A673 (cell line): ENCODE measurements around the gene MIEF1. TPM values are rescaled to one million over a fixed set of nuclear protein-coding genes. Genes with fewer than 3 reads are reported as not detected.
"Not testable (repeated sequence)": the region's sequence is repeated elsewhere in the genome, so short reads cannot be mapped to it uniquely, and the experiment has no call there.

Source experiments
- BruUV-seq: library from RNA; stranded (reverse); fragments of 400-500 nt; replicated peaks from 2 replicates; lab custom pipeline; 2021; lab: Mats Ljungman, UMichigan
- CTCF ChIA-PET: fragments of 300-600 bp; sonication (Branson Sonifier 250); formaldehyde crosslinking; loops from one replicate; lab custom pipeline; 2022; ENCODE audit warnings: antibody characterized with exemption; lab: Charles Lee
- POLR2A ChIA-PET: fragments of 300-600 bp; sonication (Branson Sonifier 250); formaldehyde crosslinking; loops from one replicate; lab custom pipeline; 2022; ENCODE audit warnings: antibody characterized with exemption; ENCODE audit not compliant: low non-redundant PET; lab: Charles Lee
- DNase-seq: peaks from one replicate; pipeline ENCODE4 v3.0.0-alpha.2; 2015; ENCODE audit warnings: low spot score
- H3K27ac ChIP-seq: fragments of 200-600 bp; sonication (generic); 2 replicates; pipeline ENCODE4 v1.5.1; 2016; ENCODE audit warnings: mixed run types, low read depth, mild to moderate bottlenecking, mixed read lengths, antibody characterized with exemption, low read length; ENCODE audit not compliant: poor library complexity, severe bottlenecking
- H3K27me3 ChIP-seq: fragments of 200-600 bp; sonication (generic); replicated peaks from 2 replicates; pipeline ENCODE4 v1.6.1; 2017; ENCODE audit warnings: mixed run types, low read depth, mild to moderate bottlenecking, mixed read lengths, antibody characterized with exemption, low read length; ENCODE audit not compliant: insufficient read depth, poor library complexity
- H3K36me3 ChIP-seq: fragments of 200-600 bp; sonication (generic); 2 replicates; pipeline ENCODE4 v1.6.1; 2016; ENCODE audit warnings: mixed run types, mild to moderate bottlenecking, mixed read lengths, antibody characterized with exemption, low read length; ENCODE audit not compliant: insufficient read depth, poor library complexity, severe bottlenecking
- H3K4me1 ChIP-seq: fragments of 200-600 bp; sonication (generic); 2 replicates; pipeline ENCODE4 v1.6.1; 2017; ENCODE audit warnings: mixed run types, mild to moderate bottlenecking, mixed read lengths, antibody characterized with exemption, low read length; ENCODE audit not compliant: insufficient read depth, poor library complexity, severe bottlenecking
- H3K4me3 ChIP-seq: fragments of 200-600 bp; sonication (generic); 2 replicates; pipeline ENCODE4 v1.5.1; 2016; ENCODE audit warnings: low read depth, mixed run types, mild to moderate bottlenecking, mixed read lengths, low read length; ENCODE audit not compliant: poor library complexity, severe bottlenecking
- H3K9me3 ChIP-seq: fragments of 200-600 bp; sonication (generic); 2 replicates; pipeline ENCODE4 v1.6.1; 2016; ENCODE audit warnings: mixed run types, low read depth, mild to moderate bottlenecking, mixed read lengths, antibody characterized with exemption, low read length; ENCODE audit not compliant: poor library complexity, severe bottlenecking
- EZH2 ChIP-seq: fragments of 200-600 bp; sonication (generic); IDR thresholded peaks from 2 replicates; pipeline ENCODE4 v1.6.1; 2017; ENCODE audit warnings: borderline replicate concordance, low read depth, mild to moderate bottlenecking, mixed read lengths, antibody characterized with exemption, low read length; ENCODE audit not compliant: poor library complexity, severe bottlenecking
- intact Hi-C: fragments of 100-400 bp; cut with micrococcal nuclease; formaldehyde crosslinking; loops from one replicate; pipeline ENCODE4 v1.10.0; 2022; ENCODE audit not compliant: unreplicated experiment
- total RNA-seq: library from RNA; stranded (reverse); gene quantifications from 2 replicates; pipeline ENCODE4 v1.2.3, GENCODE V29; 2021
- TF ChIP-seq, protein P1 (sequence below): fragments of 300-800, 200-600 bp; sonication (generic); conservative IDR thresholded peaks from 2 replicates; pipeline ENCODE4 v1.5.1; 2017; ENCODE audit warnings: low read depth, mild to moderate bottlenecking, antibody characterized with exemption, low read length, moderate library complexity, mixed read lengths

Gene MIEF1
- total RNA-seq, 1 experiment from 2014 or later, result 55.1 TPM

DNA sequence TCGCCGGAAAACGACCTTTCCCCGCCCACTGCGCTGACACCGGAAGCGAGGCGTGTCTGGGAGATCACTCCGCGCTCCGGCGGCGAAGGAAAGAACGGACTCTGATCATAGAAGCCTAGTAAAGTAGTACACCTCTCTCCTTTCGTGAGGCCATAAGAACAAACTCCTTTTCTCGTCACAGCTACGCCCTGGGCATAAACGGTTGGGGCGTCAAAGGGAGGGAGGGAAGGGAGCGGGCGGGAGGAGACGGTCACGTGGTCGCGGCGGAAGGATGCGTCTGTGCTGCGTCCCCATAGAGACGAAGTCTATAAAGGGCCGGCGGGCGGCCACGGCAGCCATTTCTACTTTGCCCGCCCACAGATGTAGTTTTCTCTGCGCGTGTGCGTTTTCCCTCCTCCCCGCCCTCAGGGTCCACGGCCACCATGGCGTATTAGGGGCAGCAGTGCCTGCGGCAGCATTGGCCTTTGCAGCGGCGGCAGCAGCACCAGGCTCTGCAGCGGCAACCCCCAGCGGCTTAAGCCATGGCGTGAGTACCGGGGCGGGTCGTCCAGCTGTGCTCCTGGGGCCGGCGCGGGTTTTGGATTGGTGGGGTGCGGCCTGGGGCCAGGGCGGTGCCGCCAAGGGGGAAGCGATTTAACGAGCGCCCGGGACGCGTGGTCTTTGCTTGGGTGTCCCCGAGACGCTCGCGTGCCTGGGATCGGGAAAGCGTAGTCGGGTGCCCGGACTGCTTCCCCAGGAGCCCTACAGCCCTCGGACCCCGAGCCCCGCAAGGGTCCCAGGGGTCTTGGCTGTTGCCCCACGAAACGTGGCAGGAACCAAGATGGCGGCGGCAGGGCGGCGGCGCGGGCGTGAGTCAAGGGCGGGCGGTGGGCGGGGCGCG lies 18.4 kb downstream of the MIEF1 start, which contains the start of gene ATF4:
TSS of gene ATF4 (plus strand) at position 337 of the 880 bp plus-strand sequence. CDS start 884 bp downstream, outside the sequence.
- intact Hi-C loops, result loop anchor here (1.0 to 10.0 kb wide), 2 partner anchors 18 to 126 kb away; partner anchors contain the start of genes MIEF1 and TAB1
- Histone ChIP-seq H3K27ac (peak within 1 kb of the TSS; percentile 99), H3K4me1 (peaks cover 20% of the 10 kb centered on the region), H3K9me3 (no peaks in the 10 kb centered on the region), H3K36me3 (peaks cover 70% of the 10 kb centered on the region), H3K4me3 (peak within 1 kb of the TSS; percentile 97), H3K27me3 (no peaks in the 10 kb centered on the region)
- CTCF ChIA-PET, result interaction anchor here (0.7 kb wide), 1 partner anchor 8 kb away, joined by 4 read pairs; no protein-coding TSS in a partner anchor
- peak; percentile 71 for DNase-seq
- POLR2A ChIA-PET, result interaction anchor here (0.6 to 1.0 kb wide), 7 partner anchors 24 to 809 kb away, joined by 3 to 11 read pairs (median 5); partner anchors contain the start of gene RPL3
- TSS peak; percentile 63 for BruUV-seq
- TF ChIP-seq, protein P1, sequence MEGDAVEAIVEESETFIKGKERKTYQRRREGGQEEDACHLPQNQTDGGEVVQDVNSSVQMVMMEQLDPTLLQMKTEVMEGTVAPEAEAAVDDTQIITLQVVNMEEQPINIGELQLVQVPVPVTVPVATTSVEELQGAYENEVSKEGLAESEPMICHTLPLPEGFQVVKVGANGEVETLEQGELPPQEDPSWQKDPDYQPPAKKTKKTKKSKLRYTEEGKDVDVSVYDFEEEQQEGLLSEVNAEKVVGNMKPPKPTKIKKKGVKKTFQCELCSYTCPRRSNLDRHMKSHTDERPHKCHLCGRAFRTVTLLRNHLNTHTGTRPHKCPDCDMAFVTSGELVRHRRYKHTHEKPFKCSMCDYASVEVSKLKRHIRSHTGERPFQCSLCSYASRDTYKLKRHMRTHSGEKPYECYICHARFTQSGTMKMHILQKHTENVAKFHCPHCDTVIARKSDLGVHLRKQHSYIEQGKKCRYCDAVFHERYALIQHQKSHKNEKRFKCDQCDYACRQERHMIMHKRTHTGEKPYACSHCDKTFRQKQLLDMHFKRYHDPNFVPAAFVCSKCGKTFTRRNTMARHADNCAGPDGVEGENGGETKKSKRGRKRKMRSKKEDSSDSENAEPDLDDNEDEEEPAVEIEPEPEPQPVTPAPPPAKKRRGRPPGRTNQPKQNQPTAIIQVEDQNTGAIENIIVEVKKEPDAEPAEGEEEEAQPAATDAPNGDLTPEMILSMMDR, result no peak
- no peak for TF ChIP-seq EZH2

DNA sequence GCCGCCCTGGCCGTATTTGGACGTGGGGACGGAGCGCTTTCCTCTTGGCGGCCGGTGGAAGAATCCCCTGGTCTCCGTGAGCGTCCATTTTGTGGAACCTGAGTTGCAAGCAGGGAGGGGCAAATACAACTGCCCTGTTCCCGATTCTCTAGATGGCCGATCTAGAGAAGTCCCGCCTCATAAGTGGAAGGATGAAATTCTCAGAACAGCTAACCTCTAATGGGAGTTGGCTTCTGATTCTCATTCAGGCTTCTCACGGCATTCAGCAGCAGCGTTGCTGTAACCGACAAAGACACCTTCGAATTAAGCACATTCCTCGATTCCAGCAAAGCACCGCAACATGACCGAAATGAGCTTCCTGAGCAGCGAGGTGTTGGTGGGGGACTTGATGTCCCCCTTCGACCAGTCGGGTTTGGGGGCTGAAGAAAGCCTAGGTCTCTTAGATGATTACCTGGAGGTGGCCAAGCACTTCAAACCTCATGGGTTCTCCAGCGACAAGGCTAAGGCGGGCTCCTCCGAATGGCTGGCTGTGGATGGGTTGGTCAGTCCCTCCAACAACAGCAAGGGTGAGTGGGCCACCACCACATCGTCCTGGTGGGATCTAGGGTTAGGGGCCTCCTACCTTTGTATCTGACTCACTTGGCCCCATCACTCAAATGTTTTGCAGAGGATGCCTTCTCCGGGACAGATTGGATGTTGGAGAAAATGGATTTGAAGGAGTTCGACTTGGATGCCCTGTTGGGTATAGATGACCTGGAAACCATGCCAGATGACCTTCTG lies 19.2 kb downstream of the MIEF1 start:
- H3K4me3 ChIP-seq, result peak overlapping the region; percentile 97
- H3K27ac ChIP-seq, result peak overlapping the region; percentile 99
- peaks cover 20% of the 10 kb centered on the region for H3K4me1 ChIP-seq
- DNase-seq, POLR2A ChIA-PET, BruUV-seq, CTCF ChIA-PET, H3K27me3 ChIP-seq, H3K9me3 ChIP-seq: not testable (repeated sequence)
- intact Hi-C loops, result loop anchor here (10.0 kb wide), 1 partner anchor 126 kb away; the partner anchor contains the start of gene TAB1
- peaks cover 62% of the 10 kb centered on the region for H3K36me3 ChIP-seq

DNA sequence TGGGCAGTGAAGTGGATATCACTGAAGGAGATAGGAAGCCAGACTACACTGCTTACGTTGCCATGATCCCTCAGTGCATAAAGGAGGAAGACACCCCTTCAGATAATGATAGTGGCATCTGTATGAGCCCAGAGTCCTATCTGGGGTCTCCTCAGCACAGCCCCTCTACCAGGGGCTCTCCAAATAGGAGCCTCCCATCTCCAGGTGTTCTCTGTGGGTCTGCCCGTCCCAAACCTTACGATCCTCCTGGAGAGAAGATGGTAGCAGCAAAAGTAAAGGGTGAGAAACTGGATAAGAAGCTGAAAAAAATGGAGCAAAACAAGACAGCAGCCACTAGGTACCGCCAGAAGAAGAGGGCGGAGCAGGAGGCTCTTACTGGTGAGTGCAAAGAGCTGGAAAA lies 20.0 kb downstream of the MIEF1 start:
- Histone ChIP-seq H3K27ac (peak overlapping the region; percentile 99), H3K4me3 (peak overlapping the region; percentile 97), H3K4me1 (peaks cover 20% of the 10 kb centered on the region), H3K36me3 (peaks cover 54% of the 10 kb centered on the region)
- POLR2A ChIA-PET, result interaction anchor here (1.4 kb wide), 1 partner anchor 20 kb away, joined by 5 read pairs; the partner anchor contains the start of gene MIEF1
- intact Hi-C loops, result loop anchor here (10.0 kb wide), 1 partner anchor 127 kb away; the partner anchor contains the start of gene TAB1
- DNase-seq, H3K27me3 ChIP-seq, H3K9me3 ChIP-seq, CTCF ChIA-PET, BruUV-seq: not testable (repeated sequence)
